NCI-H510A treated with DMSO at 0.1 percent for 48 hours (cell line): Measurements from ENCODE around the gene TRIM44.
A peak's percentile ranks its signal among the peaks of the same experiment; 100 is the strongest.

Source experiments
- DNase-seq: peaks from one replicate; lab custom pipeline; 2025; lab: John Stamatoyannopoulos, UW

Gene TRIM44

GRCh38 chr11:35717520-35717919 is 54.9 kb downstream of the TRIM44 start:
- no peak for DNase-seq

- DNase-seq = no peak
Observed at GRCh38 chr11:35721651-35722282, 59.2 kb downstream of the TRIM44 start.

- DNase-seq = no peak
Observed at GRCh38 chr11:35722641-35723040, 60.1 kb downstream of the TRIM44 start.

GRCh38 chr11:35723493-35723892 is 60.9 kb downstream of the TRIM44 start:
- no peak for DNase-seq

GRCh38 chr11:35723913-35724312 is 61.3 kb downstream of the TRIM44 start:
- no peak for DNase-seq

GRCh38 chr11:35725885-35726284 is 63.3 kb downstream of the TRIM44 start:
- no peak for DNase-seq

GRCh38 chr11:35727140-35727539 is 64.6 kb downstream of the TRIM44 start:
- no peak for DNase-seq

- no peak for DNase-seq
Observed at GRCh38 chr11:35730254-35730653, 67.7 kb downstream of the TRIM44 start.

GRCh38 chr11:35734669-35735410 is 72.3 kb downstream of the TRIM44 start:
- DNase-seq = no peak

- no peak for DNase-seq
Observed at GRCh38 chr11:35735411-35735810, 72.8 kb downstream of the TRIM44 start.

- no peak for DNase-seq
Observed at GRCh38 chr11:35735903-35736302, 73.3 kb downstream of the TRIM44 start.

GRCh38 chr11:35736952-35737351 is 74.4 kb downstream of the TRIM44 start:
- no peak for DNase-seq

- DNase-seq = no peak
Observed at GRCh38 chr11:35740061-35740799, 77.7 kb downstream of the TRIM44 start.

GRCh38 chr11:35742707-35743454 is 80.3 kb downstream of the TRIM44 start:
- no peak for DNase-seq

GRCh38 chr11:35746356-35747153 is 84.0 kb downstream of the TRIM44 start:
- no peak for DNase-seq

GRCh38 chr11:35747668-35748067 is 85.1 kb downstream of the TRIM44 start:
- DNase-seq = peak; percentile 26

- no peak for DNase-seq
Observed at GRCh38 chr11:35748644-35749043, 86.1 kb downstream of the TRIM44 start.

GRCh38 chr11:35750315-35750714 is 87.7 kb downstream of the TRIM44 start:
- DNase-seq = no peak

GRCh38 chr11:35750981-35751663 is 88.5 kb downstream of the TRIM44 start:
- no peak for DNase-seq

- DNase-seq = no peak
Observed at GRCh38 chr11:35751664-35752061, 89.1 kb downstream of the TRIM44 start.

GRCh38 chr11:35752115-35752514 is 89.5 kb downstream of the TRIM44 start:
- DNase-seq = no peak
